Measurements from ENCODE around the gene HOXA9. TPM values are rescaled to one million over a fixed set of nuclear protein-coding genes. Genes with fewer than 3 reads are reported as not detected.

HOXA9 gene
- total RNA-seq, 4 donors from 2014 or later: 19.5 to 130 (median 50.6) TPM

DNA sequence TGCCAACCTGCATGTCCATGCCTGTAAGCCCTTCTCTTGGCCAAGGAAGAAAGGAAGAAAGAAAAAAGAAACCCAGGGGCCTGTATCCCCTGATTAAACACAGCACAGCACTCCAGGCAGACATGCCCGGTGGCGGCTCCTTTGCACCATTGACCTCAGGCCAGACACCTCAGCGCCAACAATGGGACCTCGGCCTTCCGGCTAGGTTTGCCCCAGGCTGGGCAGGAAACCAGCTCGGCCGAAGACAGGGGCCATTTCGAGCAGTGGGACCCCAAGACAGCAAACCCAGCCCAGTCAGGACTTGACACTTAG is 5.9 kb upstream of the HOXA9 start:
- in situ Hi-C loops (cut with MboI; ENCODE audit: low pct_ligation_motif_present in 1 of 4, low pct_unique_long_range_greater_than_20kb in 1 of 4, low sequenced_read_pairs in 3 of 4): loop anchor here in 3 of 4 donors (25.0 kb wide), 3 partner anchors 809 to 1309 kb away; no protein-coding TSS in a partner anchor
- peaks cover 61% of the 10 kb centered on the region for H3K27me3 ChIP-seq

DNA sequence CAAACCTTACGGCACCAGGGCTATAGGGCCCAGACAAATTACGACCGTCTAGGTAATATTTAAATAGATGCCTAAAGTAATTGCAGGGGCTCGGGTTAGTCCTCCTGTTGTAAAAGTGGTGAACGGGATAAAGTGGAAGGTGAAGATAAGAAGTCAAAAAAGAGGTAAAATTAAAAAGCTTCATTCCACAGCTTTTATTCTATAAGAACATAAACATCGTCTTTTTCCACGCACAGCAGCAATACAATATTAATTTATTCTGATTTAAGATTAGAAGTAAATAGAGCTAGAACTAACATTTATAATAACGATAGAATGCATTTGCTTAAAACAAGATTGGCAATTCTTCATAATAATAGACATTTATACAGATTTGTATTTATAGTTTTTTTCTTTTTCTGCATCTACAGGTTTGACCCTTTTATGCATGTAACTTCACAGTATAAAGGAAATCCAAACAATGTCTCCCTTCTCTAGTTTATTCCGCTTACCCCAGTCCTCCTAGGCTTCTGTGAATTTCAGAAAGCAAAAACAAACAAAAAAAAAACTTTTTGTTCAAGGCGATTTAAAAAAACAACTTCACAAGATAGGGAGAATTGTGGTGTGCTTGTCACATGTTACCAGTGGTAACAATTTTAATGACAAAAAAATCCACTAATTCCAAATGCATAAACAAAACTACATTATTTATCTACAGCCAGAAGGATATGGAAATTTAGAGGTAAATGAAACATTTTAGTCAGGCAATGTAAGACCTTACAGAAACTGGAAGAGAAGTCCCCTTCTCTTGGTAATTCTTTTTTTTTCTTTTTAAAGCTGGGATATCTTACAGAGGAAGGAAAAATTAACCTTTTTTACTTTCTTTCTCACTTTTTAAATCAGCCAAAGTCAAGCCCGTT is 5.3 kb upstream of the HOXA9 start:
- in situ Hi-C loops (cut with MboI; ENCODE audit: low pct_ligation_motif_present in 1 of 4, low pct_unique_long_range_greater_than_20kb in 1 of 4, low sequenced_read_pairs in 3 of 4): loop anchor here in 3 of 4 donors (25.0 kb wide), 3 partner anchors 808 to 1308 kb away; no protein-coding TSS in a partner anchor

More for the DNA sequence above, 5.9 kb upstream of the HOXA9 start:
- Histone ChIP-seq H3K4me1 (peaks cover 0 to 44% (median 26%) of the 10 kb centered on the region in 4 donors), H3K9me3 (no peaks in the 10 kb centered on the region), H3K4me3 (peak overlapping the region; percentile 58 to 67 (median 60)), H3K36me3 (no peaks in the 10 kb centered on the region), H3K27ac (peak overlapping the region; percentile 95 to 99 (median 98))
- TF ChIP-seq EP300 (IDR thresholded peaks at IDR 0.05; ENCODE audit: low read depth) (no peak), POLR2A (IDR thresholded peaks at IDR 0.05) (no peak), POLR2AphosphoS5 (IDR thresholded peaks at IDR 0.05) (peak in 1 of 3 donors; percentile 5)
- peak; percentile 47 for DNase-seq
- intact Hi-C loops (cut with DNase I; ENCODE audit: low total_unique reads): no loop called here
- 9 to 20% methylated on average over 1 to 8 of the region's 8 CpGs for WGBS, 2 donors (ENCODE audit: low coverage in 1 of 2)

DNA sequence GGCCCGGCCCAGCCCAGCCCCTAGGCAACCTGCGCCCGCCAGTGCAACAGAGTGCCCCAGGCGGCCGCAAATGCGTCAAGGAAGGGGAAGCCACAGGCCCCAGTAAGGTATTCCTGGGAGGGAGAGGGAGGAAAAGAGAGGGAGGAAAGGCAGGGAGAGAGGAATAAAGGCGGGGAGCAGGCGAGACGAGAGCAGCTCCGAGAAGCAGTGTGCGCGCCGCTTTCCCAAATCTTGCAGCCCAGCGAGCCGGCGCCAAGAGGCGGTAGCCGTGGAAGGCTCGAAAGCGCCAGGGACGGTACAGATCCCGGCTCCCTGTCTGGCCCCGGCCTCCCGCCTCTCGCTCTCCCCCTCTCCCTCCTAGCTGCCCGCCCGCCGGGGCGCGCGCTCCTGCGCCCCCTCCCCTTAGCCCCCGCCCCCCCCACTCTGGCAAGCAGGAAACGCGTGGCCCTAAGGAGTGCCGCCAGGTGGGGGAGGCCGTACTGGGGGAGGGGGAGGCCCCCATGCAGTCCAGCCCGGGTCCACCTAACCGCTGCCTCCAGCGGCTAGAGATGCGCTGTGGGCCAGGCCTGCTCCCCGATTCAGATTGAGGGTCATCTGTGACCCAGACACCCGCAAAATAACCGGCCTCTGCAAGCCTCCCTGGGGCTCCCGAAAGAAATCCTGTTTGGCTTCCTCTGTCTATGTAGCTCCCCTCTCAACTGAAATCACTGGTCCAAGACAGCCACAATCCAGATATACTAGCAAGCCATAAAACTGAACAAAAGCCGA is 4.5 kb upstream of the HOXA9 start:
- in situ Hi-C loops (cut with MboI; ENCODE audit: low pct_ligation_motif_present in 1 of 4, low pct_unique_long_range_greater_than_20kb in 1 of 4, low sequenced_read_pairs in 3 of 4) (loop anchor here in 3 of 4 donors (25.0 kb wide), 3 partner anchors 808 to 1308 kb away; no protein-coding TSS in a partner anchor), intact Hi-C loops (cut with DNase I; ENCODE audit: low total_unique reads) (loop anchor here (10.0 kb wide), 1 partner anchor 1315 kb away; no protein-coding TSS in a partner anchor)
- H3K4me1 ChIP-seq: peaks cover 0 to 37% (median 16%) of the 10 kb centered on the region in 4 donors
- H3K27me3 ChIP-seq: peaks cover 62% of the 10 kb centered on the region
- 0 to 14% methylated on average over 1 to 44 of the region's 46 CpGs for WGBS, 2 donors (ENCODE audit: low coverage in 1 of 2)
- no peaks in the 10 kb centered on the region for H3K36me3 ChIP-seq
- no peaks in the 10 kb centered on the region for H3K9me3 ChIP-seq
- peak; percentile 28 for DNase-seq
- H3K27ac ChIP-seq: peak overlapping the region; percentile 95 to 99 (median 98)
- H3K4me3 ChIP-seq: peak overlapping the region; percentile 58 to 69 (median 64)
- TF ChIP-seq, protein P1, sequence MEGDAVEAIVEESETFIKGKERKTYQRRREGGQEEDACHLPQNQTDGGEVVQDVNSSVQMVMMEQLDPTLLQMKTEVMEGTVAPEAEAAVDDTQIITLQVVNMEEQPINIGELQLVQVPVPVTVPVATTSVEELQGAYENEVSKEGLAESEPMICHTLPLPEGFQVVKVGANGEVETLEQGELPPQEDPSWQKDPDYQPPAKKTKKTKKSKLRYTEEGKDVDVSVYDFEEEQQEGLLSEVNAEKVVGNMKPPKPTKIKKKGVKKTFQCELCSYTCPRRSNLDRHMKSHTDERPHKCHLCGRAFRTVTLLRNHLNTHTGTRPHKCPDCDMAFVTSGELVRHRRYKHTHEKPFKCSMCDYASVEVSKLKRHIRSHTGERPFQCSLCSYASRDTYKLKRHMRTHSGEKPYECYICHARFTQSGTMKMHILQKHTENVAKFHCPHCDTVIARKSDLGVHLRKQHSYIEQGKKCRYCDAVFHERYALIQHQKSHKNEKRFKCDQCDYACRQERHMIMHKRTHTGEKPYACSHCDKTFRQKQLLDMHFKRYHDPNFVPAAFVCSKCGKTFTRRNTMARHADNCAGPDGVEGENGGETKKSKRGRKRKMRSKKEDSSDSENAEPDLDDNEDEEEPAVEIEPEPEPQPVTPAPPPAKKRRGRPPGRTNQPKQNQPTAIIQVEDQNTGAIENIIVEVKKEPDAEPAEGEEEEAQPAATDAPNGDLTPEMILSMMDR (IDR thresholded peaks at IDR 0.05): no peak
- TF ChIP-seq POLR2A (IDR thresholded peaks at IDR 0.05): peak; percentile 34
- peak in 2 of 3 donors; percentile 28 to 48 for TF ChIP-seq POLR2AphosphoS5 (IDR thresholded peaks at IDR 0.05)

More for the DNA sequence above, 5.3 kb upstream of the HOXA9 start:
- H3K27me3 ChIP-seq: peaks cover 65% of the 10 kb centered on the region
- DNase-seq: no peak
- H3K27ac ChIP-seq: peak overlapping the region; percentile 95 to 99 (median 98)
- H3K4me1 ChIP-seq: peaks cover 0 to 40% (median 24%) of the 10 kb centered on the region in 4 donors
- intact Hi-C loops (cut with DNase I; ENCODE audit: low total_unique reads): no loop called here
- 7 to 15% methylated on average over 11 of the region's 11 CpGs for WGBS, 2 donors (ENCODE audit: low coverage in 1 of 2)
- no peaks in the 10 kb centered on the region for H3K36me3 ChIP-seq
- H3K4me3 ChIP-seq: peak overlapping the region; percentile 58 to 69 (median 64)
- TF ChIP-seq EP300 (IDR thresholded peaks at IDR 0.05; ENCODE audit: low read depth) (no peak), POLR2AphosphoS5 (IDR thresholded peaks at IDR 0.05) (no peak), POLR2A (IDR thresholded peaks at IDR 0.05) (no peak)
- TF ChIP-seq, protein P1 (IDR thresholded peaks at IDR 0.05): no peak
- no peaks in the 10 kb centered on the region for H3K9me3 ChIP-seq

DNA sequence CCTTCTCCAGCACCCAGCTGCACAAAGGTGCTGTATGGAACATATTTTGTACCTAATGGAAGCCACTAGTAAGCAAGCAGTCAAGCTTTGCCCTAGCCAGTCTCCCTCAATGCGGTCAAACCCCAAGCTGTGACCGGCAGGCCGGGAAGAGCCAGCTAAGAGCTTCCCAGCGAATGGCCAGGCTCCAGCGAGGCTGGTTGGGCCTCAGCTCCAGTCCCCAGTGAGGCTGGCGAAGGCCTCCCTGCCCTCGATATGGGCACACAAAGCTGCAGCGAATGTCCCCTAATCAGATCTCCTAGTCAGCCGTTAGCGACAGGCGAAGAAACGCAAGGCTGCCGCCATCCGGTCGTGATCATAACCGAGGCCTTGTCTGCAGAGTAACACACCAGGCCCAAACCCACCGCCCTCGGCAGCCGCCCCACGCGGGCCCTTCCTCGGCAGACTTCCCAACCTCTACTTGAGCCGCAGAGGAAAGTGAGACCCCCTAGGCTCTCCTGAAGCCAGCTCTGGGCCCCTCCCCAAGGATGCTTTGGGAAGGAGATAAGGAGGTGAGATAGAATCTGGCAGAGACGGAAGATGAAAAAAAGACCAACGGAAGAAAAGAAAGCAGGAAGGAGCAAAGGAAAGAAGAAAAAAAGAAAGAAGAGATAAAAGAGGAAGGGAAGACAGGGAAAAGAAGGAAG is 3.1 kb upstream of the HOXA9 start:
- TF ChIP-seq EP300 (IDR thresholded peaks at IDR 0.05; ENCODE audit: low read depth): no peak
- no peak for TF ChIP-seq POLR2A (IDR thresholded peaks at IDR 0.05)
- peak; percentile 9 to 67 (median 40) for TF ChIP-seq POLR2AphosphoS5 (IDR thresholded peaks at IDR 0.05)
- TF ChIP-seq, protein P1 (IDR thresholded peaks at IDR 0.05): no peak
- DNase-seq: no peak
- Histone ChIP-seq H3K36me3 (no peaks in the 10 kb centered on the region), H3K27ac (peak overlapping the region; percentile 95 to 99 (median 98)), H3K4me3 (peak overlapping the region; percentile 11 to 67 (median 60)), H3K9me3 (no peaks in the 10 kb centered on the region), H3K27me3 (peaks cover 49% of the 10 kb centered on the region), H3K4me1 (peaks cover 0 to 30% (median 12%) of the 10 kb centered on the region in 4 donors)
- WGBS, 2 donors (ENCODE audit: low coverage in 1 of 2): 11 to 17% methylated on average over 2 to 25 of the region's 25 CpGs
- in situ Hi-C loops (cut with MboI; ENCODE audit: low pct_ligation_motif_present in 1 of 4, low pct_unique_long_range_greater_than_20kb in 1 of 4, low sequenced_read_pairs in 3 of 4): loop anchor here in 3 of 4 donors (25.0 kb wide), 3 partner anchors 806 to 1306 kb away; no protein-coding TSS in a partner anchor
- intact Hi-C loops (cut with DNase I; ENCODE audit: low total_unique reads): loop anchor here (10.0 kb wide), 1 partner anchor 1314 kb away; no protein-coding TSS in a partner anchor

All from transverse colon (tissue), 4 donors.